Measurements from ENCODE around the gene SUSD6.
"Not testable (repeated sequence)": the region's sequence is repeated elsewhere in the genome, so short reads cannot be mapped to it uniquely, and the experiment has no call there.

Gene SUSD6

DNA sequence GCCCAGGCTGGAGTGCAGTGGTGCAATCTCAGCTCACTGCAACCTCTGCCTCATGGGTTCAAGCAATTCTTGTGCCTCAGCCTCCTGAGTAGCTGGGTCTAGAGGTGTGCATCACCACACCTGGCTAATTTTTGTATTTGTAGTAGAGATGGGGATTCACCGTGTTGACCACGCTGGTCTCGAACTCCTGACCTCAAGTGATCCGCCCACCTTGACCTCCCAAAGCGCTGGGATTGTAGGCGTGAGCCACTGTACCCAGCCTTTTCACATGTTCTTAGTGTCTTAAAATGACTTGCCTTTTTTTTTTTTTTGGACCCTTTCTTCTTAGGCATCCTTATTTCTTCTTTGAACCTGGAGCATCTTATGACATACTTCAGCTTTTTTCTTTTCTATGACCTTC is 87.8 kb downstream of the SUSD6 start:
- not testable (repeated sequence) for DNase-seq

DNA sequence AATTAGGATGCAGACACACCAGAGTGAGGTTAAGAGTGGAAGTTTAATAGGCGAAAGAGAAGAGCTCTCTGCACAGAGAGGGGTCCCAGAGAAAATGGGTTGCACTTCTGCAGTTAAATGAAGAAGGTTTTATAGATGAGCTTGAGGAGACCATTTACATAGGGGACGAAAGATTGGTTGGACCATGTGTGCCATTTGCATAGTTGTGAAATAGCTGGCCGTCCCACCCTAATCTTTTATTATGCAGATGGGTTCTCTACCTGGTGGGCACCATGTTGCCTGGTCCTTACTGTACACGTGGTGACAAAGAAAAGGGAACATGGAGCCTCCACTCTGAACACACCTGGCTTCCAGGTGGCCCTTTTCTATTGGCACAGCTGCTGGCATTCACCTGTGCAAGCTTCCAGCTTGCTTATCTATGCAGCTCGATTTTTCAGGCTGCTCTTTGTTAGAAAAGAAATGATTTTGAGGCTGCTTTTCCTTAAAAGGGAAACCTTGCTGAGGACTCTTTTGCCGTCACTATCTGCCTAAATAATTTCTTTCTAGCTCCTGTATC is 88.4 kb downstream of the SUSD6 start:
- DNase-seq, result no peak

DNA sequence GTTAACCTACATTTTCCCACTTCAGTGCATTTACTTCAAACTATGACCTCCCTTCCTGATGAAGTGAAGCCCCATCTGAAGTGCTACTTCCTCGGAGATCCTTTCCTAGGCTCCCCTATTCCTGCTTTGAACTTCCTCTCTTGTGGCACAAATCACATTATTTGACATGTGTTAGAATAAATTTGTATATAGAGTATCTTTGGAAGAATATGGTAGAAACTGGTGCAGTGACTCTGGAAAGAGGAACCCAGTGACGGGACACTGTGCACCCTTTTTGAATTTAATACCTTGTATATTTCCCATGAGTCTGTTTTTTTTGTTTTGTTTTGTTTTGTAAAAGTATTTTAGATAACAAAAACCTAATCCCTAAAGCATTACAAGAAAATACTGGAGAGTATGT is 89.2 kb downstream of the SUSD6 start:
- DNase-seq, result no peak

DNA sequence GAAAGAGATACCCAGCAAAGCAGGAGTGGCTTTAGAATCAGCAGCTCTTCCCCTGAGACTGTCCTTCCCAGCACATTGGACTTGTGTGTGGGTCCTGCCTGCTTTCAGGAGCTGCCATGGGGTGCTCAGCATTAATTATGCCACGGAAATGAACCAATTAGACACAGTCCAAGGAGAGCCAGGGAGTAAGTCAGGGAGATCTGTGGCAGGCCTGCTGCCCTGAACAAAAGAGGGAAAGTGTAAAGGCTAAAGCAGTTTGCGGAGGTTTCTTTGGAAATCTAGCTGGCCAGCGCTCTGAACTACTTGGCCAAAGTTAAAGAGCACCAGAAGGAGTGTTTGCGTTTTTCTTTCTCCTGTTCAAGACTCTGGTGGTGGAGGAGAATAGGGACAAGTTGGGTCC is 89.9 kb downstream of the SUSD6 start:
- no peak for DNase-seq

DNA sequence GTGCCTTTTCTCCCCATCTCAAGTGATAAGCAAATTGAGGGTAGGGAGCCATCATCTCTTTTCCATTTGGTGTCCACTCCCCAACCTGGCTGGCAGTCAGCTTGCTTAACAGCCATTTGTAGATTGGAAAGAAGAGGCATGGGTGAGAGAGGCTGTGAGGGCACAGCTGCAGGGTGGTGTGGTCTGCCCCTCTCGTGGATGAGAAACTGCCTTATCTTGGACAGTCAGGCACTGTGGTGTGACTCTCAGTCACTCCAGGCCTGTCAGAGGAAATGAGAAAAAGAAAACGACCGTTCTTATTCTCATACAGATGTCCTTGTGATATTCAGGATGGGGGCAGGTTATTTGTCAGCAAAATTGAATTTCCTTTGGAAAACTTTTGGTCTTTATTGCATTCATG is 90.5 kb downstream of the SUSD6 start:
- DNase-seq, result no peak

DNA sequence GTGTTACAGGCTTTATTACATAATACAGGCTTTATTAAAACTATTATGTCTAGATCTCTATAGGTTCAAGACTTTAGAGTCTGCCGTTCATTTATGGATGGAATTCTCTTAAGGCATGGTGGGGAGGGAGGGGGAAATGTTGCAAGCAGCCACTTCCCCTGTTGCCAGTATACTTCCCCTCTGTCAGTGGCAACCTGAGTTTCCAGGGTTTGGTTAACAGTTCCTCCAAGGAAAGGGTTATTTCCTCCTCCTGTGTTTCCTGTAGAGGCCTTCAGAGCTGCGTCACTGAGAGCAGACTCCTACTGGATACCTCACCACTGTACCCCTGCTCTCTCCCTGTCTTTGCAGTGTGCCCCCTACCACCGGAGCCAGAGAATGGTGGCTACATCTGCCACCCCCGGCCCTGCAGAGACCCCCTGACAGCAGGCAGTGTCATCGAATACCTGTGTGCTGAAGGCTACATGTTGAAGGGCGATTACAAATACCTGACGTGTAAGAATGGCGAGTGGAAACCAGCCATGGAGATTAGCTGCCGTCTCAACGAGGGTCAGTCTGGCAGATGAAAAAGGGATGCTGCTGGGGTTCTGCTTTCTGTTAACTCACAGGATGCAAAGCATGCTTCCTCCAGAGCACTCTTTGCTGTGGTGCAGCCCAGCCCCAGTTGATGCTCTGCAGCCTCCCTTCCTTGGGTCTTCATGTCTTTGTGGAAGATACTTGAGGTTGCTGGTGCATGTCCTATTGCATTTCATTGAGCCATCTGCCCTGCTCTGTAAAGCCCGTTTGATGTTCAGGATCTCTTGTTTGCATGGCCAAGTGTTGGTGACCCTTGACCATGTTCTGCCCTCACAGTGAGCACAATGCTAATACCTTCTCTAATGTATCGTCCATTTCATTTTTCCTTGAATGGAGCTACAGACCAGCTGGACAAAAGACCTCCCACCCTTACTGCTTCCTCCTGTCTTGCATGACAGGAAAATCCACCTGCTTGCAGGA is 91.9 kb downstream of the SUSD6 start:
- DNase-seq, result no peak

DNA sequence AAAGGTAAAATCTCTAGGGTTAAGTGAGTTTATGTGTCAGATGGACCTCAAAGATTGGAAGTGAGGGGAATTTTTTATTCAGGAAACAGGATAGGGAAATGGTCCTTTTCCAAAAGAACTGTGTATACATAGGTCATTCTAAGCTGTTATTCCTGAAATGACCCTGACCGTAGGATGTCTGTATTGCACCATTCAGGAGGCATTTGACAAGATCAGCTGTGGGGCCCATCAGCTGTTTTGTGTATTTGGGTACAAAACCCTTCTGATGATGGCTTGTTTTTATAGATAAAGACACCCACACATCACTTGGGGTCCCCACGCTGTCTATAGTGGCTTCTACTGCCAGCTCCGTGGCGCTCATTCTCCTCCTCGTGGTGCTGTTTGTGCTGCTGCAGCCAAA is 92.9 kb downstream of the SUSD6 start:
- no peak for DNase-seq

DNA sequence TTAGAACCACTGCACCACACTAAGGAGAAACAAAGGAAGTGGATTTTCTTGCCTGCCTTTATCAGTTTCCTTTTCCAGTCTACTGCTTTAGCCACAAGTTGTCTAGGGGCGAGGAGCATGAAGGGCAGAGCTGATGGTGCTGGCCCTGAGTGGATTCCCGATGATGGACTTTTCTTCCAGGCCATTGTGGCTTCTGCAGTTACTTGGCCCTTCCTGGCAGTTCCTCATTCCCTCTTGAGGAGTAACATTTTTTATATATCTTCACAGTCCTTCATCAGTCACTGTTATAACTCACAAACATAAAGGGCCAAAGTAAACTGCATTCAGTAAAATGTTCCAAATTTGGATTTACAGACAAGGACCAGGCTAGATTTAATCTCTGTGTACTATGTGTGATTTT is 94.3 kb downstream of the SUSD6 start:
- no peak for DNase-seq

DNA sequence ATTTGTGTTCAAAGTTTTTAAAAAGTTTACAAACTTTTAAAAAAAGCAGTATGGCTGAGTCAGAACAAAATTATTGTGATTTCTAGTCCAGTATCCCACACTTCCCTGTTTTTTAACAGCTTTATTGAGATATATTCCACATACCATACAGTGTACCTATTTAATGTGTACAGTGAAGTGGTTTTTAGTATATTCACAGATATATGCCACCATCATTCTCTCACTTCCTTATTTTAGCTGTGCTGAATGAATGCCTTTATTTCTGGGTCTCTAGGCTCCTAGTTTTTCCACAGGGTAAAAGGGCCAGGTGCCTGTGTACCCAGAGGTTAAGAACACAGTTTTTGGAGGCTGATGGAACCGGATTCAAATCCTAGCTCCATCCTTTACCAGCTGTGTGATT is 96.7 kb downstream of the SUSD6 start:
- no peak for DNase-seq

DNA sequence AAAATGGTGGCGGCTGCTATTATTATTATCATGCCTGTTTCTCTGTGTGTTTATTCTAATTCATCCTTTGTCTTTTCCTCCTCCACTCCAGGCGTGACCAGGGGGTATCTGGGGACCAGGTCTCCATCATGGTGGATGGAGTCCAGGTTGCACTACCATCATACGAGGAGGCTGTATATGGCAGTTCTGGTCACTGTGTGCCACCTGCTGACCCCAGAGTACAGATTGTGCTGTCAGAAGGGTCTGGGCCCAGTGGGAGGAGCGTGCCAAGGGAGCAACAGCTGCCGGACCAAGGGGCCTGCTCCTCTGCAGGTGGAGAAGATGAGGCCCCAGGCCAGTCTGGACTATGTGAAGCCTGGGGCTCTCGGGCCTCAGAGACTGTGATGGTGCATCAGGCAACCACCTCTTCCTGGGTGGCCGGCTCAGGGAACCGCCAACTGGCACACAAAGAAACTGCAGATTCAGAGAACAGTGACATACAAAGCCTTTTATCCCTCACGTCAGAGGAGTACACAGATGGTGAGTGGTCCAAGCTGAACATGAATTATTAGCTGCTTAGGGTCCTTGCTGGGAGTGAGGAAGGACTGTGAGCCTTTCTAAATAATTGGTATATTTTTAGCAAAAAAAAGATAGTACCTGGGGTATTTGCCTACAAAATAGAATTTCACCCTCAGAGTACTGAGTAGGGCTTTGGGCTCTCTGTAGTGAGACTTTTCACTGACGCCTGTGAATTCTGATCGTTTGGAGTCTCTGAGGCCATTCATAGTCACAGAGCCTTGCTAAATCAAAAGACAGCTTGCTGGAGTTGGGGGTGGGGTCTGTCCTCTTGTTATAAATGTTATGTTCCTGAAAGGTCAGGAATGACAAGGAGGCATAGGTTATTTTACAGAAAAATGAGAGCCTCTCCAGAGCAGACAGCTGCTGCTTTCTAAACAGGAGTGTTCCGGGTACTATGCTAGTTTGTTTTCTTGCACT is 97.5 kb downstream of the SUSD6 start:
- peak in 1 of 4 experiments; percentile 10 for DNase-seq

DNA sequence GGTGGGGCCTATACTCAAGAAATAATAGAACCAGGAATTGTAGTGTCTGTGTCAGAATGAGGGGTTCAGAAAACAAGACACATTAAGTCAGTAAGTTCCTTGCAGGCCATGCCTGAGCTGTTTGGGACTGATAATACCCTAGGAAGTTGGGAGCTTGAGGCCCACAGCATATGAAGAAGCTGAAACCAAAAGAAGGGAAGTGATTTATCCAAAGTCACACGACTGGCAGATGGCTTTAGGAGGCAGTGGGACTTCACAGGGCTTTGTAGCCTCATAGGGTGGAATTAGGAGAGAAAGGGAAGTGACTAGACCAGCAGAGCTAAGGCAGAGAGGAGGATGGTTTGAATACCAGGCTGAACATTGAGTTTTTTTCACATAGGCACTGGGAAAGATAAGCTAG is 99.0 kb downstream of the SUSD6 start:
- DNase-seq, result no peak

DNA sequence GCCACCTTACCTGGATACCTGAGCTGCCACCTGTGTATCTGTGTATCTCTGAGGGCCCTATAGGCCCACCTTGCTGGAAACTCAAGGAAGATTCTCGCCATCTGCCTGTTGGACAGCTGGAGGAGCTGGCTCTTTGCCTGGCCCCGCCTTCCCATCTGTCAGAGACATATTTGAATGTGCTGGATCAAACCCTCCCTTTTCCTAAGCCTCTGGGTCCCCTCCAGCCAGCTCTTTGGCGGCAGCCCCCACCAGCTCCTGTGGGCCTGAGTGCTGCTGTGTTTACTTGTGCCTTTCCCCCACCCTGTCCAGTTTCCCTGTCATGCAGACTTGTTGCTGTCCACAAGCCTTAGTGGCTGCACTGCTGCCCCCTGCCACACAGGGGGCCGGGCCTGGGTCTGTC is 99.7 kb downstream of the SUSD6 start:
- no peak for DNase-seq

DNA sequence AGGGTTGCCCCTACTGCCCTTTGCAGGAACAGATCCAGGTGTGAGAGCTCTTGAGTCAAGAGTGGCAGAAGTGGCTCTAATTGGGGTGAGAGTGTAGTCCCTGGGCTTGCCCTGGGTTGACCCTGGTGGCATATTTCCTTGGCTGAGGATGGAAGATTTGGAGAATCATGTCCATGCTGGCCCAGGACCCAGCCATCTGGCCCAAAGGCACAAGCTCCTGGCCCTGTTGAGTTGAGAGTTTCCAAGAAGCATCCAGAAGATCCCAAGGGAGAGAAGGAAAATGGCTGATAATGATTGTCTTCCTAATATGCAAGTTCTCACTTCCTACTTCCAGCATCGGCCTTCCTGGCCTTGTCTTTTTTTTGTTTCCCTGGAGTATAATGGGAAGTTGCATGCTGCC is 100.1 kb downstream of the SUSD6 start:
- DNase-seq, result no peak

DNA sequence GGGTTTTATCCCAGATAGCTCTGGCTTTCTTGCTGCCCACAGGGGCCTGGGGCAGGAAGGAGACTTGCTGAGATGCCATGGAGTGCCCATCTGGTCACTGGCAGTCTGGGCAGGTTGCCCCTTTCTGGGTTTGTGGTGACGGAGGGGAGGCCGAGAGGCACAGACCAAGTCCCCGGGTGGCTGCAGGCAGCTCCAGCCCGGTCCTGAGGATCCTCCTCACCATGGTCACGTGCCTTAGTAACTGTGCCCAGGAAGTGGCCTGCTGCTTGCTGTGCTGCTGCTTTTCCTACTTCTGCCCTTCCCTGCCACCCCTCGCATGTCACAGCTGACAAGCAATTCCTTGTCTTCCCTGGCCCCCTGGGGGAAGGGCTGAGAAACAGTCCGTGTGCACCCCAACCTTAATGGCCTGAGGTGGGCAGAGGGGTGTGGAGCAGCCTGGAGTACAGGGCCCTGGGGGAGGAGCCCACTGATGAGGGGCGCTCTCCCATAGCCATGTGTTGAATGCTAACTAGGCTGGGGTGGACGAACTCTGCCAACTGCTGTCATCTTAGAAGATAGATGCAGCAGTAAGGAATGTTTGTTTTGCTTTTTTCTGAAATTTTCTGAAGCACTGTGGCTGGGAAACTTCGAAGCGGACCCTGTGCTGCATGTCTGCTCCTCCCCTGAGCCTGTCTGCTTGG is 100.6 kb downstream of the SUSD6 start:
- DNase-seq, result no peak

DNA sequence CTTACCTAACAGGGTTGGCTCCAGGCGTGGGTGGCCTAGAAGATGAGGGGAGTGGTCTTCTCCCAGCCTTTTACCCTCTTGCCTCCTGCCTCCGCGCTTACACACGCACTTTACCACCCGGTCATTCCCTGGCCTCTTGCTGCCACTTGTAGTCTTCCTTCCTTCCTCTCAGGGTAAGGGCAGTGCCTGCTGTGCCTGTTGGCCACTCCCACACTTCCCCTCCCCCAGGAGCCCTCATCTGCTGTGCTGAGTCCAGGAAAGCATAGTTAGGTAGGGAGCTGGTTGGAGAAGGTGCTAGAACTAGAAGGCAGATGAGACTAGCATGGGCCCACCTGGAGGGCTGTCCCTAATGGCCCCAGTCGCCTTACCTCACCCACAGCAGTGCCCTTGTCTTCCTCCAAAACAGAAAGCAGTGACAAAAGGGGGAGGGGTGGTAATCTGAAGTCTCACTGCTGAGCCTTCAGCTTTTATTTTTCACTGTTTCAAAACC is 101.2 kb downstream of the SUSD6 start:
- no peak for DNase-seq

DNA sequence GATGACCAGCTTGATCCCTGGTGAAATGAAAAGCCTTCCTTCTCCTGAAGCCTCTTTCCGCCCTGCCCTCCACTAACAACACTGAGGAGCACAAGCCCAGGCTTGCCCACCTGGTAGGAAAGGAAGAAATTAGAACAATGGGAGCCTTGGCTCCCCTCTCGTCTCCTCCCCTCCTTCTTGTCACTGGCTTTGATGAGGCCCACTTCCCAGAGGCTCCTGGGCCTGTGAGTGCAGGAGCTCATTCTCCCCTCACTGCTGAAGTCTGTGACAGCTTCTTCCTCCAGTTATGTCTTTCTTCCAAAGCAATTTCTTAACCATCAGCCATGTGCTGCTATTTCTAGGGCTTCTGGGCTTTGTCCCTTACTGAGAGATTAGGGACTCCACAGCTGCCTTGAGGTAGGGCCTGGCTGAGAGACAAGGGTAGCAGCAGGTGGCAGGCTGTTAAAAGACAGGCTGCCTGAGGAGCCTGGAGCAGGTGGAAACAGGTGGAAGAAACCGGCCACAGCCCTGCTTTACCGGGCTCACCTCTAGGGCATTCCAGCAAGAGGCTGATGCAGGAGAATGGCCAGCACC is 101.9 kb downstream of the SUSD6 start:
- no peak for DNase-seq

DNA sequence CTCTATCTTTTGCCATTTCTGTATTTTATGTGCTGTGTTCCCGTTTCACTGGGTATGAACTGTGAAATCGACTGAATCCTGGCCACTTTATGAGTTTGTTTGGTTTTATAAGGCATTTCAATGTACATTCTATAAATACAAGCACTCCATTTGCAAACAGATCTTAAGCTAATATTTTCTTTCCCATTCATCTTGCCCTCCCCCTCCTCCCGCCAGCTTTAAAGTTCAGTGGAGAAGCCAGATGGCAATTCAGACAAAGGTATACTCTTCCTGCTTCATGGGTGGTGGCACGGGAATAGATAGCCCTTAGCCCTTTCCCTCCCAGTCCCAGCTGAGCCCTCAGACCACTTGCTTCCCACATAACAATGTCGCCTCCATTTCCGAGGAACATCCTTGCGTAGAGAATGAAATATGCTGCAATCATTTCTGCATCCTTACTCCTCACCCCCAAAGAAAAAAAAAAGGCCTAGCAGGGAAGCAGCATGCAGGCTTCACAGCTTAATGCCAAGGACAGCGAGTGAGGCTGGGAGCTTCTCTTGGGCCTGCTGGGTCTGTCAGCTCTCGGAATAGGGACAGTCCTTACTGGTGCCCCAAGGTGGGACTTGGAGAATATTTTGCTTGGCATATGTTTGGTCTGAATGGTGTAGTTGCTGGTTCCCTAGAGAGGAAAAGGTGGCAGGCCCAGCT is 102.7 kb downstream of the SUSD6 start:
- DNase-seq, result no peak

DNA sequence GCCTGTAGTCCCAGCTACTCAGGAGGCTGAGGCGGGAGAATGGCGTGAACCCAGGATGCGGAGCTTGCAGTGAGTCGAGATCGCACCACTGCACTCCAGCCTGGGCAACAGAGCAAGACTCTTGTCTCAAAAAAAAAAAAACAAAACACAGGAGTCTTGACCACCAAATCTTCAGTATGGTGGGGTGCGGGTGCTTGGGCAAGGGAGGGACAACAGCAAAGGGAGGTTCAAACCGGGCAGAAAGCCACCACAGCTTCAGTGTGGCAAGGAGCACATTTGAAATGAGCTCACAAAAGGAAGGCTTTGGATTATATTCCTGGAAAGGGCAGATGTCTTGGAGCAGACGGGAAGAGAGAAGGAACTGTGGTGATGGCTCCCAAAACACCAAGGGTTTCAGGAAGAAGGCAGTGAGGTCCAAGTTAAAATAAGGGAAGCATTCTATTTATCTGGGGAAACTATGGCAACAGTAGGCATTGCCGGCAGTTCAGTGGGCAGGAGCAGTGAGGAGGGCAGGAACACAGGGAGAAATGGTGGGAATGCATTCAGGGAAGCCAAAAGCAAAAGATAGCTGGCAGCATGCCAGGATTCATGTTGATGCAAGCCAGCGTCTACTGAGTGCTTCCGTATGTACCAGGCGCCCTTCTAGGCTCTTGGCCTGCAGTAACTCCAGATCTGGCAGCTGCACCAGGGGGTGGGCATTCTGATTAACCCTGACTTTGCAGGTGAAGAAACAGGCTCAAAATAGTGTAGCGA is 104.5 kb downstream of the SUSD6 start:
- no peak for DNase-seq

DNA sequence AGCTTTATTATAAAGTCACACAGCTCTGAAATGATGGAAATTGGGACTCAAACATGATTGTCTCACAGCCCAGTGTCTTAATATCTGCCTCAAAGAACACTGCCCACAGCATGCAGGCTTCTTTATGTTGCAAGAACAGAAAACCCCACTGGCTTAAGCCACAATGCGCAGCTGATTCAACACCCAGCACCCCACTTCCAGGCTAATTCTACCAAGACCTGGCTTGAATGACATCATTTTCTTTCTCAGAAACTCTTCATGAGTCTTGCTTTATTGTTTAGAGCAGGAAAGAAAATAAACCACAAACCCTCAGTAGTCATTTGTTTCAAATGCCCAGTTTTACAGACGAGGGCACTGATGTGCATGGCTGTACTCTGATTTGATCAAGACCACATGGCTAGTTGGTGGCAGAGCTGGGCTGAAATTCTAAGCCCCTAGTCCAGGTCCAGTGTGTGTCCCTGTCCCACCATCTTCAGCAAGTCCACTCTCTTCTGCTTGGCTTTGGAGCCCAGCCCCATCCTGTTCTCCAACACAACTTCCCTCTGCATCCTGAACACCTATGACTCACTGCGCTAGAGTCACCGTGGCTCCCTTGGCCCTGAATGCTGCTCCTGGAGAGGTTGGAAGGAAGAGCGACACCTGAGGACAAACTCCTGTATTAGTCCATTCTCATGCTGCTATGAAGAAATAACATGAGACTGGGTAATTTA is 105.2 kb downstream of the SUSD6 start:
- no peak for DNase-seq

DNA sequence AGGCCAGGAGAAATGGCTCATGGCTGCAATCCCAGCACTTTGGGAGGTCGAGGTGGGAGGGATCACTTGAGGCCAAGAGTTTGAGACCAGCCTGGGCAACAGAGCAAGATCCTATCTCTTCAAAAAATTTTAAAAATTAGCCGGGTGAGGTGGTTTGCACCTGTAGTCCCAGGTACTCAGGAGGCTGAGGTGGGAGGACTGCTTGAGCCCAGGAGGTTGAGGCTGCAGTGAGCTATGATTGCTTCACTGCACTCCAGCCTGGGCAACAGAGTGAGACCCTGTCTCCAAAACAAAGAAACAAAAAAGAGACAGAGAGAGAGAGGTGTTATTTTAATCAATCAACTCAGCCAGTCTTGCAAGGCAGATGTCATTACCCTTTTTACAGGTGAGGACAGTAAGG is 107.2 kb downstream of the SUSD6 start:
- not testable (repeated sequence) for DNase-seq

Data from activated CD4-positive, CD25-positive, alpha-beta regulatory T cell (primary cell).